ENCODE results near the gene SMOC2.

Gene SMOC2

DNA sequence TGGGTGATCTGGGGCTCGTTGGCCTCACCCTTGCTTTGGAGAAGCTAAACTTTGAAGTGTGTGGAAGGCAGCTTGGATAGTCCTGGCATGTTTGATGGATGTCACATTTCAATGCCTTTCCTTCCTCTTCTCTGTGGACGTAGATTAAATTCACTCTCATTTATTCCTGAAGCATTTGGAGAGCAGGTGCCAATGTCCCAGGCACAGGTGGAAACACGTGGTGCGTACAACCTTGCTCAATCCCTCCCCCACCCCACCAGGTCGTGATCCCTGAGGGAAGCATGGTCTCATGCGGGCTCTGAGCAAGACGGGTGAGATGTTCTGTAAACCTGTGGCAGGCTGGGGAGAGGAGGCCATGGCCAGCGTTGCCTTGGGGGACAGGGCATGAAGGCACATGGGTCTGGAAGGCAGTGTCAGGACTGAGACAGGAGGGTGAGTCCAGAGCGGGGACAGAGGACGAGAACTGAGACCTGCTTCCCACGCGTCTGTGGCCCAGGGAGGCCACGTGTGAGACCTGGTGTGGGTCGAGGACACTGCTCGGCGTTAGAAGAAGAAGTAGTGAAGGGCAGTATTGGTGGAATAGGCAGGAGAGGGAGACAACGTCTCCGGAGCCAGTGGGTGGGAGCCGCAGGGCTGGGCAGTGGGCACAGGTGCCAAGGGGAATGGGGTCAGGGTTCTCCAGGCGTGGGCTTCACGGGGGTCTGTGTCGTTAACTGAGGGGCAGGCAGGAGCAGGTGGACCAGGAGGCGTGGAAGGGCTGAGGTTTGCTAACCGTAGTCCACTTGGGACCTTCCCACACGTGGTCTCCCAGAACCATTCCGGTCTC is 34.4 kb downstream of the SMOC2 start:
- in situ Hi-C loops (cut with HindIII; ENCODE audit: low sequenced_read_pairs): no loop called here

- in situ Hi-C loops (cut with HindIII; ENCODE audit: low sequenced_read_pairs): no loop called here
Observed at GRCh38 chr6:168479421-168479820, 38.4 kb downstream of the SMOC2 start.

DNA sequence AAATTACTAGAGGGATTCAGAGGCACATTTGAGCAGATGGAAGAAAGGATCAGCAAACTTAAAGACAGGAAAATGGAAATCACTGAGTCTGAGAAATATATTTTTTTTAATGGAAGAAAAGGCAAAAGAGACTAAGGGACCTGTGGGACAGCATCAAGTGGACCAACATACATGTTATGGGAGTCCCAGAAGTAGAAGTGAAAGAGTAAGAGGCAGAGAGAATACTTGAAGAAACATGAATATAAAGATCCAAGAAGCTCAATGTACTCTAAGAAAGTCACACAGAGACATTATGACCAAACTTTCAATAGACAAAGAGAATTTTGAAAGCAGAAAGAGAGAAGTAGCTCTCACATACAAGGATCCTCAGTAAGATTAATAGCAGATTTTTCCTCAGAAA is 39.5 kb downstream of the SMOC2 start:
- in situ Hi-C loops (cut with HindIII; ENCODE audit: low sequenced_read_pairs): no loop called here

GRCh38 chr6:168485818-168486217 is 44.8 kb downstream of the SMOC2 start:
- in situ Hi-C loops (cut with HindIII; ENCODE audit: low sequenced_read_pairs): no loop called here

DNA sequence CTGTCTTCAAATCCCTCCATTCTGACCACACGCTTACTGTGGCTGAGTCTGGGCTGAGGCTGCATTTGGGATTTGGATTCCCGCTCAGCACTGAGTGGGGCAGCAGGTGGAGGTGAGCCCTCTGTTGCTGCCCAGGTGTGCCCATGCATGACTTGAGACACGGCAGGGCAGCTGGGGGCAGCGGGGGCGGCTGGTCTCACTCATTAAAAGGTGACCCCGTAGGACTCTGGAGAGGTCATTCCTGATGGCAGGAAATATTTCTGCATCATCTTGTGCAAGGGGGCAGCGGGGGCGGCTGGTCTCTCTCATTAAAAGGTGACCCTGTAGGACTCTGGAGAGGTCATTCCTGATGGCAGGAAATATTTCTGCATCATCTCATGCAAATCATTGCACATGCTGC is 49.8 kb downstream of the SMOC2 start:
- in situ Hi-C loops (cut with HindIII; ENCODE audit: low sequenced_read_pairs): no loop called here

DNA sequence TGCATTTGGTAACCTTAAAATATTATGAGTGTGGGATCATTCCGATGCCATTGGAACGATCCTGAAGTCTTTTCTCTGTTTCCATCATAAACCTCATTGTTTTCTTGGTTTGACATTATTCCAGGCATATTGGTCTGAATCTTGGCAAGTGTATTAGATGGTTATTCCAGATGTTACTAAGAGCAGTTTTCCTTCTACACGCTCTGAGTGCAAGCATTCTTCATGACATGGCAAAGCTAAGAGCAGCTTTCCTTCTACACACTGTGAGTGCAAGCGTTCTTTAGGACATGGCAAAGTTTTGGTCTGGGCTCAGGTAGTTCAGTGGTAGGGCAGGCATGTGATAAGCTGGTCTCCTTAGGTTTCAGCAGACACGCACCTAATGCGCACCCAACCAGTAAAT is 53.0 kb downstream of the SMOC2 start:
- in situ Hi-C loops (cut with HindIII; ENCODE audit: low sequenced_read_pairs): no loop called here

DNA sequence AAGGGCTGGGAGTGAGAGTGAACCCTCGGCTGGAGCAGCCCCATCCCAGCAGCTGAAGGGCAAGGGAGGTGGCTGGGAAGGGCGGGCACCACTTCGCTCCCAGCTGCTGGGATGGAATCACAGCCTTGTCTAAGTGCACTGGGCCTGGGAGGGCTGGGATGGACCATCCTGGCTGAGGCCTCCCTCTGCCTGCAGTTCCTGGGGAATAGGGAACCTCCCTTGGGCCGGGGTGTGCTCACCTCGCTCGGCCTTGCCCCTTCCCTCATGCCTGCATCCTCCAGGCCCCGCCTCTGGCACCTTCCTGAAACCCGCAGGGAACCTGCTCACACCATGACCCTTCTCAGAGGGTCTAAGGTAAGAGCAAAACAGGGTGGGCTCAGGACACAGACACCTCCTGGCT is 53.7 kb downstream of the SMOC2 start:
- in situ Hi-C loops (cut with HindIII; ENCODE audit: low sequenced_read_pairs): no loop called here

DNA sequence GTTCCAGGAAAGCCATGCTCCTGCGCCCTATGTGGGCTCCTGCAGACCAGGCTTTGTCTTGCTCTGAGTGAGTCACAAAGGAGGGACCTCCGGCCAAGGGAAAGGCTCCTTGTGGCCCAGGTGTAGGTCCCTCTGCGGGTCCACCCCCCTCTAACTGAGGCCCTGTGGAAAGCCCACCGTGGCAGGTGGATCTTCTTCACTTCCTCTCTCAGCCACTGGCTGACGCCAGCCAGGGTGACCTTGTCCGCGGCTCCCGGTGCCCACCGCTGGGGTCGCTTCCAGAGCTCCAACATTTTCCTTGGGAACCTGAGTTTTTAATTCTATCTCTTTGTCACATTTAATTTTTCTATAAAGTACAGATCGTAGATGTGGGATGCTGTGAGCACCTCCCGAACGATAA is 54.1 kb downstream of the SMOC2 start:
- in situ Hi-C loops (cut with HindIII; ENCODE audit: low sequenced_read_pairs): no loop called here

GRCh38 chr6:168495636-168496035 is 54.7 kb downstream of the SMOC2 start:
- in situ Hi-C loops (cut with HindIII; ENCODE audit: low sequenced_read_pairs): no loop called here

DNA sequence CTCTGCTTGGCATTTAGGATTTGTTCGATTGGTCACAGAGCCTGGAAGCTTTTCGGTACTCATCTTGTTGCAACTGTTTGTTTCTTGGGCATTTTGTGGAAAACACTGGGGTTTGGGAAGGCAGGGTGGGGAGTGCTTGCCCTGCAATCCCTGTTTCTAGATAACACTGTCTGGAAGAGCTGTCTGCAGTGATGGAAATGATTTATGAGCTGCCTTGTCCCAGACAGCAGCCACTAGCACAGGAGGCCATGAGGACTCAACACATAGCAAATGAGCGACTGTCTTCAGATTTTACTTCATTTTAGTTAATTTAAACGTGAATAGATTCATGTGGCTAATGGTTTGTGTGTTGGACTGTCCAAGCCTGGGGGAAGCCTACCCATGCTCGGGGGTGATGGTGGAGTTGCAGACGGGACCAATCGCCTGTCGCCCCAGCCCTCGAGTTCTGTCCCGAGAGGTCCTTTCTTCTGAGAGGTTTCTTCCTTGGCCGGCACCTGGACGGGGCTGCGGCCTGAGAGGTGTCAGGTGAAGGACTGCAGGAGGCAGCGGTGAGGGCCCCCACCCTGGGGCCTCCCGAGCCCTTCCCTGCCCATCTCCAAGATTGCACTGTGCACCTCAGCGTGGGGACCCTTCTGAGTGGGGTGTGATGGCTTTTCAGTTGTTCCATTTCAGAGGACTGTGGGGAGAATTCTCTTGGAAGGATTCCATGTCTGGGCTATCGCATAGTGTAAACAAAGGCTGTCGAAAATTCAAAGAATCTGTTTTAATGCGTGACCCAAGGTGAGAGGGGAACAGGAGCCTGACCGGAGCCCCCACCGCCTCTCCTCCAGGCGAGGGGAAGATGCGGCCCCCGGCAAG is 55.4 kb downstream of the SMOC2 start:
- in situ Hi-C loops (cut with HindIII; ENCODE audit: low sequenced_read_pairs): no loop called here

DNA sequence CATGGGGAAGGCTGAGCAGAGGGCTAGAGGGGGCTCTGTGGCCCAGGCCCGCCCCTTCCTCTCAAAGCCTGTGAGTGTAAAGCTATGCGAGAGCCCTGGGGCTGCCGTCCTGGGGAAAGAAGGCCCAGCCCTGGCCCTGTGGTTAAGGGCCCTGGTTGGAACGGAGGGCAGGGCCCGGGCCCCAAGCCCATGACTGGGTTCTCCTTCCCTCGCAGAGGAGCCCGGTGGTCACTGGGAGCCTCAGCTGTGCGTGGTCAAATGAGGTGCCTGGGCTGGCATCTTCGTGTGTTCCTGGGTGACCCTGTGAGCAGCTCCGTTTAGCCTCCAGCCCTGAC is 56.0 kb downstream of the SMOC2 start:
- in situ Hi-C loops (cut with HindIII; ENCODE audit: low sequenced_read_pairs): no loop called here

GRCh38 chr6:168497381-168497780 is 56.4 kb downstream of the SMOC2 start:
- in situ Hi-C loops (cut with HindIII; ENCODE audit: low sequenced_read_pairs): no loop called here

DNA sequence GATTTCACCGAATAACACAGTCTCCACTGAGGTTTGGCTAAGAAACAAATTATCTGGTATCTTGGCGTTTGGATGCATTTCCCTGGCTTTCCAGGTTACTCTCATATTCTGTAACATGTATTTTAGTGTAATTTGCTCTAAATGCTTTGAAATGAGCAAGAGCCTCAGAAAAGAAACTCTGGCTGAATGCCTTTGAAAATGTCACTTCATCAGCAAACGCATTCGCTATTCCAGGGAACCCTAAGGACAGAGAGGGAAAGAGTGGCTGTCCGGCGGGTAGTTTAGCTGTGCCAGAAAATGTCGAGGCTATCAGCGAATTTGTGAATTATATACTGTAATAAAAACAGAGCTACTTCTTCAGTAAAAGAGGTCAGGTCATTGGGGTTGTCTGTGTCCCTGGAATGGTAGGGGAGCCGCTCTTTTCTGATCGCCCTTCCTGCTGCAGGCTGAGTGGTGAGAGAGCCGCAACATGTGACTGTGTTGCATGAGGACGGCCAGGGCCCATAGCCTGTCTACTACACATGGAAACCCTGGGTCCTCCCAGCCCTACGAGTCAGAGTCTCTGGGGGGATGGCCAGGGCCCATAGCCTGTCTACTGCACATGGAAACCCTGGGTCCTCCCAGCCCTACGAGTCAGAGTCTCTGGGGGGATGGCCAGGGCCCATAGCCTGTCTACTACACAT is 57.3 kb downstream of the SMOC2 start:
- in situ Hi-C loops (cut with HindIII; ENCODE audit: low sequenced_read_pairs): no loop called here

DNA sequence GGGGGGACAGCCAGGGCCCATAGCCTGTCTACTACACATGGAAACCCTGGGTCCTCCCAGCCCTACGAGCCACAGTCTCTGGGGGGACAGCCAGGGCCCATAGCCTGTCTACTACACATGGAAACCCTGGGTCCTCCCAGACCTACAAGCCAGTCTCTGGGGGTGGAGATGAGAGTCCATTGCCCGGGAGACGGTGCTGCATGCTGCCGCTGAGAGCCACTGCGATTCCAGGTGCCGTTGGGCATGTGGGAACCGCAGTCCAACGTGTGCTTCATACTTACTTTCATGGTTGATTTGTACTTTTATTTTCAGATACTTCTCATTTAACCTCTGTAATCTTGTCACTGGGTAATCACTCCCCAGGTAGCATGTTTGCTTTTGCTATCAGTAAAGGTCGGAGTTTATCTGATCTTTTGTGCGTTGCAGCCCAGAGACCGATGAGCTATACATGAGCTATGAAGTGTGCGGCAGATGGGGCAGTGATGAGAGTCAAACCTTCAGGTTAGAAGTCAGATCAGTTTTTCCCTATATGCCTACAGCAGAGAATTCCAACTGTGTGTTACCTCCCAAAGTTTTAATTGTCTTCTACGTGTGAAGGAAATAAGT is 58.2 kb downstream of the SMOC2 start:
- in situ Hi-C loops (cut with HindIII; ENCODE audit: low sequenced_read_pairs): no loop called here

- in situ Hi-C loops (cut with HindIII; ENCODE audit: low sequenced_read_pairs): no loop called here
Observed at GRCh38 chr6:168500519-168500918, 59.5 kb downstream of the SMOC2 start.

DNA sequence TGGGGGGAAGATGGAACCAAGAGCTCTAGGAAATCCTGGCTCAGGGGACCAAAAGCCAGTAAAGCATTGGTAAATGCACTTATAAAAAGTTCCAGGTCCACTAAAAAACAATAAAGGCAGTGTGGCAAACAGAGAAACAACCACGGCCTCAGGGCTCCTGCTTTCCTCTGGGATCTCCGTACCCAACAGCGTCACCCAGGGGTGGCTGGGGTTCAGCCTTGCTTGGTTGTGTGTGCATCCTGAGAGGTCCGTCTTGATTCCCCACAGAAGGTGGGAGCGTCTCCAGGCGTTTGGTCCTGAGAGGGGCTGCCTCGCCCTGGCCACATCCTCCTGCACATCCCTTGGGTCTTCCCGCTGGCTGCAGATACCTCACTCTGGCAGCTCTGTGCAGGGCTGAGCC is 60.6 kb downstream of the SMOC2 start:
- in situ Hi-C loops (cut with HindIII; ENCODE audit: low sequenced_read_pairs): no loop called here

- in situ Hi-C loops (cut with HindIII; ENCODE audit: low sequenced_read_pairs): no loop called here
Observed at GRCh38 chr6:168504366-168504765, 63.4 kb downstream of the SMOC2 start.

- in situ Hi-C loops (cut with HindIII; ENCODE audit: low sequenced_read_pairs): no loop called here
Observed at GRCh38 chr6:168506460-168506859, 65.5 kb downstream of the SMOC2 start.

DNA sequence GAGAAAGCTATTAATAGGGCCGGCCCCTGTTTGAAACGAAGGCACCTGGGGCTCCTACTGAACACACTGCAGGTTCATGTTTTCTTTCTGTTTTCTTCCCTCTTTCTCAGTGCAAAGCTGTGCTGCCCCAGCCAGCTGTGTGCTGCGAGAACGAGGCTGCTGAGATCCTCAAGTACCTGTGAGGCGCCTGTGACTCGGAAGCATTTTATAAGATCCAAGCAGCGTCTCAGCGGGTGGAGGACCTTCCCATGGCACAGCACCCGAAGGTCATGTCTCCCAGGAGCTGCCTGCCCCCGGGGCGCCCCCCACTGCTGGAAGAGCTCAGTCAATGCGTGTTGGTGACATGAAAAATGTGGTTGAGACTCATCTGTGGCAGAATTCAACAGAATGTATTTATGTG is 66.3 kb downstream of the SMOC2 start:
- in situ Hi-C loops (cut with HindIII; ENCODE audit: low sequenced_read_pairs): no loop called here

DNA sequence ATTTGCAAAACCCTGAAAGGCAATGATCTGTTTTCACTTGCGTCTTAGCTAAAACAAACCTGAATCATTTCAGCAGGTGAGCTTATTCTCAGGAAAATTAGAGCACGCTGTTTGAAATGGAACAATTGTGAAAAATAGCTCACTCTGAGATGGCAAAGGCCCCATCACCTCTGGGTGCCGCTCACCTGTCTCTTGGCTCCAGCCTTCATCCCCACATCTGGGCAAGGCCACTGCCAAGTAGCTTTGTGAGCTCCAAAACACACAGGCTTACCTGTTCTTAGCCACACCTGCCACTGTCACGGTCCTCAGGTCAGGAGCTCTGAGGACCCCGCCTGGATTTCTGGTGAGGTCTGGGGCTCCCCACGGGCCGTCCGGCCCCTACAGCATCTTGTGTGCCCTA is 66.7 kb downstream of the SMOC2 start:
- in situ Hi-C loops (cut with HindIII; ENCODE audit: low sequenced_read_pairs): no loop called here

DNA sequence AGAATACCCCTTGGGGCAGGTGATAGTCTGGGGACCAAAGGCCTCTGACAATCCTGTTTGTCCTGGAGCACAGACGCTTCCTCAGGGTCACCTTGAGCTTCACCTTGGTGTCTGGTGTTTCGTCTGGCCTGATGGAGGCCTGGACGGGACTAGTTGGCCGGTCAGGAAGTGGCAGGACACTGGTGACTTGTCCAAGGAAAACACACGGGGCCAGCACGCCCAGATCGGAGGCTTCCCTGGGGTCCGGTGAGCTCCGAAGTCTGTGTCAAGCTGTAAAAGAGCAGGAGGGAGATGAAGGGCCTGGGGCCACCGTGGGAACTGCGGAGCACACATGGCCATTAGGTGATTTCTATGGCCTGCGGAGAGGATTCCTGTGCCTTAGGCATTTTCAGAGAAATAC is 67.9 kb downstream of the SMOC2 start:
- in situ Hi-C loops (cut with HindIII; ENCODE audit: low sequenced_read_pairs): no loop called here
